Measurements from ENCODE around the gene ZNF784. TPM values are rescaled to one million over a fixed set of nuclear protein-coding genes. Genes with fewer than 3 reads are reported as not detected.

Gene ZNF784
- total RNA-seq, 2 experiments from 2014 or later = 3.4 to 4.0 TPM

- ChIA-PET POLR2A (no interaction called here), CTCF (ENCODE audit: unreplicated experiment) (no interaction called here)
- BruUV-seq (replicated peaks) = no TSS peak
- Histone ChIP-seq H3K4me1 (ENCODE audit: insufficient read depth, low read length, poor library complexity, severe bottlenecking) (peaks cover 62% of the 10 kb centered on the region), H3K79me2 (ENCODE audit: insufficient read depth, low read depth, low read length) (peaks cover 59% of the 10 kb centered on the region), H3K9me2 (ENCODE audit: insufficient read depth, low read length) (no peaks in the 10 kb centered on the region), H4K20me1 (ENCODE audit: insufficient read depth, low read length) (no peaks in the 10 kb centered on the region), H3K9me3 (ENCODE audit: low read length) (no peaks in the 10 kb centered on the region), H3K4me3 (ENCODE audit: low read depth, low read length, poor library complexity, severe bottlenecking) (peak overlapping the region; percentile 98), H2AFZ (ENCODE audit: low read length) (no peak overlapping the region), H3K27ac (ENCODE audit: low read depth, low read length, poor library complexity, severe bottlenecking) (peak overlapping the region; percentile 86), H3K4me2 (ENCODE audit: low read length) (peak overlapping the region; percentile 89), H3K36me3 (ENCODE audit: insufficient read depth, low read length) (peaks cover 32% of the 10 kb centered on the region)
- no peak for TF ChIP-seq EZH2phosphoT487 (IDR thresholded peaks at IDR 0.05; ENCODE audit: borderline replicate concordance, low read depth, low read length)
- no peak for TF ChIP-seq CTCF (conservative IDR thresholded peaks at IDR 0.05; ENCODE audit: low read length)
- no peak for DNase-seq (ENCODE audit: low spot score)
- intact Hi-C loops (cut with micrococcal nuclease; ENCODE audit: unreplicated experiment) = loop anchor here (1.0 to 5.0 kb wide), 2 partner anchors 45 to 498 kb away; partner anchors contain the start of genes FIZ1 and ZNF444
These were observed 19.5 kb upstream of the ZNF784 start for GRCh38 chr19:55643887-55644176.

GRCh38 chr19:55643003-55643886 lies 18.9 kb upstream of the ZNF784 start, which contains the start of gene ZNF581:
ZNF581 (plus strand) TSS chr19:55643649; CDS start chr19:55644572, 923 bp downstream.
- BruUV-seq (replicated peaks) = no TSS peak
- Histone ChIP-seq H3K36me3 (ENCODE audit: insufficient read depth, low read length) (peaks cover 38% of the 10 kb centered on the region), H3K27ac (ENCODE audit: low read depth, low read length, poor library complexity, severe bottlenecking) (peak within 1 kb of the TSS; percentile 86), H4K20me1 (ENCODE audit: insufficient read depth, low read length) (no peaks in the 10 kb centered on the region), H3K4me1 (ENCODE audit: insufficient read depth, low read length, poor library complexity, severe bottlenecking) (peaks cover 62% of the 10 kb centered on the region), H3K9me2 (ENCODE audit: insufficient read depth, low read length) (no peaks in the 10 kb centered on the region), H3K4me2 (ENCODE audit: low read length) (peak within 1 kb of the TSS; percentile 89), H2AFZ (ENCODE audit: low read length) (no peak within 1 kb of the TSS; the same call in 1 of the 2 replicates), H3K4me3 (ENCODE audit: low read depth, low read length, poor library complexity, severe bottlenecking) (peak within 1 kb of the TSS; percentile 98), H3K79me2 (ENCODE audit: insufficient read depth, low read depth, low read length) (peaks cover 53% of the 10 kb centered on the region), H3K9me3 (ENCODE audit: low read length) (no peaks in the 10 kb centered on the region)
- POLR2A ChIA-PET = interaction anchor here (0.6 to 0.7 kb wide), 2 partner anchors 11 to 18 kb away, joined by 3 read pairs; no protein-coding TSS in a partner anchor
- TF ChIP-seq EZH2phosphoT487 (IDR thresholded peaks at IDR 0.05; ENCODE audit: borderline replicate concordance, low read depth, low read length) = no peak
- no peak for TF ChIP-seq CTCF (conservative IDR thresholded peaks at IDR 0.05; ENCODE audit: low read length)
- intact Hi-C loops (cut with micrococcal nuclease; ENCODE audit: unreplicated experiment) = loop anchor here (1.0 to 5.0 kb wide), 2 partner anchors 44 to 499 kb away; partner anchors contain the start of genes FIZ1 and ZNF444
- CTCF ChIA-PET (ENCODE audit: unreplicated experiment) = no interaction called here
- DNase-seq (ENCODE audit: low spot score) = peak; percentile 88
